SU-DHL-6 (cell line): ENCODE results near the gene DNAAF8.

Experiments
- H2AFZ ChIP-seq: fragments of 200-600 bp; sonication (generic); 2 replicates; pipeline ENCODE4 v1.6.1; 2014; ENCODE audit warnings: low read depth, mild to moderate bottlenecking, moderate library complexity, mixed read lengths, antibody characterized with exemption, low read length; ENCODE audit not compliant: severe bottlenecking
- H3F3A ChIP-seq: fragments of 200-600 bp; shearing (Covaris generic); 2 replicates; pipeline ENCODE4 v1.6.0; 2016; ENCODE audit warnings: antibody characterized with exemption, mild to moderate bottlenecking; ENCODE audit not compliant: insufficient read depth
- H3K27ac ChIP-seq: fragments of 200-600 bp; sonication (generic); 2 replicates; pipeline ENCODE4 v1.5.1; 2016; ENCODE audit warnings: low read depth, mild to moderate bottlenecking, low read length, moderate library complexity, mixed read lengths
- H3K27me3 ChIP-seq: fragments of 200-600 bp; sonication (generic), shearing (Covaris generic); 2 replicates; pipeline ENCODE4 v1.6.0; 2014; ENCODE audit warnings: mild to moderate bottlenecking, low read length
- H3K36me3 ChIP-seq: fragments of 200-600 bp; sonication (generic); 2 replicates; pipeline ENCODE4 v1.6.1; 2014; ENCODE audit warnings: mild to moderate bottlenecking, low read length, mixed read lengths
- H3K4me2 ChIP-seq: fragments of 300-600, 200-600 bp; shearing (Covaris generic), sonication (generic); 2 replicates; pipeline ENCODE4 v1.6.0; 2014; ENCODE audit warnings: low read length, low read depth, mild to moderate bottlenecking; ENCODE audit not compliant: poor library complexity, severe bottlenecking
- H3K4me3 ChIP-seq: fragments of 200-600 bp; sonication (generic); 2 replicates; pipeline ENCODE4 v1.5.1; 2014; ENCODE audit warnings: antibody characterized with exemption, low read length, mild to moderate bottlenecking, mixed read lengths; ENCODE audit not compliant: insufficient read depth, poor library complexity, severe bottlenecking
- H3K79me2 ChIP-seq: fragments of 200-600 bp; sonication (generic); 2 replicates; pipeline ENCODE4 v1.6.1; 2014; ENCODE audit warnings: mild to moderate bottlenecking, low read length, moderate library complexity; ENCODE audit not compliant: insufficient read depth
- H3K9ac ChIP-seq: fragments of 200-600 bp; sonication (generic); 2 replicates; pipeline ENCODE4 v1.7.0; 2014; ENCODE audit warnings: mild to moderate bottlenecking, low read length
- H3K9me2 ChIP-seq: fragments of 200-600 bp; sonication (generic); replicated peaks from 2 replicates; pipeline ENCODE4 v1.6.1; 2014; ENCODE audit warnings: low read length; ENCODE audit not compliant: insufficient read depth
- H3K9me3 ChIP-seq: fragments of 200-600 bp; sonication (generic); 2 replicates; pipeline ENCODE4 v1.6.1; 2014; ENCODE audit warnings: low read length, mixed read lengths; ENCODE audit not compliant: insufficient read depth
- H4K20me1 ChIP-seq: fragments of 200-600 bp; sonication (generic); 2 replicates; pipeline ENCODE4 v1.6.1; 2014; ENCODE audit warnings: low read depth, mild to moderate bottlenecking, antibody characterized with exemption, low read length, moderate library complexity, mixed read lengths
- EZH2phosphoT487 ChIP-seq: fragments of 200-600 bp; sonication (generic), shearing (Covaris generic); conservative IDR thresholded peaks from 2 replicates; pipeline ENCODE4 v1.6.1; 2018; ENCODE audit warnings: mild to moderate bottlenecking, antibody characterized with exemption, low read length, moderate library complexity, mixed read lengths
- TF ChIP-seq, protein P1 (sequence below): fragments of 200-600 bp; sonication (generic); IDR thresholded peaks from one replicate; pipeline ENCODE4 v1.5.1; 2017; ENCODE audit warnings: antibody characterized with exemption, mild to moderate bottlenecking, low read length, moderate library complexity; ENCODE audit not compliant: insufficient read depth, poor library complexity, severe bottlenecking

The DNAAF8 gene

DNA sequence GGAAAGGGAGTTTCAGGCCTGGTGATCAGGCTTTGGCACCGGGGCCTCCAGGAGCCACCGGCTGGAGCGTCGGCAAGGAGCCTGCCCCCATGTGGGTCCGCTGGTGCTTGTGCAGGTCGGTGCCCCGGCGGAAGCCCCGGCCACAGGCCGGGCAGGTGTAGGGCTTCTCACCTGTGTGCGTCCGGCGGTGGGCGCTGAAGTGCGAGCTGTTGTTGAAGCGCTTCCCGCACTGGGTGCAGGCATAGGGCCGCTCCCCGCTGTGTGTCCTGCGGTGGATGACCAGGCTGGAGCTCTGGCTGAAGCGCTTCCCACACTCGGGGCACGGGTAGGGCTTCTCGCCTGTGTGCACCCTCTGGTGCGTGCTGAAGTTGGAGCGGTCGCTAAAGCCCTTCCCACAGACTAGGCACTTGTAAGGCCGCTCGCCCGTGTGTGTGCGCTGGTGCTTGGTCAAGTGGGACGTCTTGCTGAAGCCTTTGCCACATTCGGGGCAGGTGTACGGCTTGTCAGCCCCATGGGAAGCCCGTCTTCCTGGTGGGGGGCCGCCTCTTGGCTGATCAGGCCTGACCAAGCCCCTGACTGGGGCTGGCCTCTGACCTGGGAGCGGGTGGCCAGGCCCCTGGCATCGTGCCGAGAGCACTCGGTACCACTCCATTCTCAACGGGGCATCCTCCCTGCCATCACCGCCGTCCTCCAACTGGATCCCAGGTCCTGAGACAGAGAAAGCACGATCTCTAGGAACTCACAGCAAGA, 18.2 kb downstream of the DNAAF8 start:
- H3K79me2 ChIP-seq: no peaks in the 10 kb centered on the region
- H3K36me3 ChIP-seq: 0 out of 2 replicates have a peak, but pooled peaks cover 5% of the 10 kb centered on the region
- H3K9me3 ChIP-seq: no peaks in the 10 kb centered on the region
- H3K4me3 ChIP-seq: no peak overlapping the region
- H3F3A ChIP-seq: no peaks in the 10 kb centered on the region
- H3K9ac ChIP-seq: no peak overlapping the region
- no peaks in the 10 kb centered on the region for H4K20me1 ChIP-seq
- no peaks in the 10 kb centered on the region for H3K27me3 ChIP-seq
- H3K4me2 ChIP-seq: no peak overlapping the region
- H2AFZ ChIP-seq: no peak overlapping the region
- no peak overlapping the region for H3K27ac ChIP-seq
- TF ChIP-seq, protein P1, sequence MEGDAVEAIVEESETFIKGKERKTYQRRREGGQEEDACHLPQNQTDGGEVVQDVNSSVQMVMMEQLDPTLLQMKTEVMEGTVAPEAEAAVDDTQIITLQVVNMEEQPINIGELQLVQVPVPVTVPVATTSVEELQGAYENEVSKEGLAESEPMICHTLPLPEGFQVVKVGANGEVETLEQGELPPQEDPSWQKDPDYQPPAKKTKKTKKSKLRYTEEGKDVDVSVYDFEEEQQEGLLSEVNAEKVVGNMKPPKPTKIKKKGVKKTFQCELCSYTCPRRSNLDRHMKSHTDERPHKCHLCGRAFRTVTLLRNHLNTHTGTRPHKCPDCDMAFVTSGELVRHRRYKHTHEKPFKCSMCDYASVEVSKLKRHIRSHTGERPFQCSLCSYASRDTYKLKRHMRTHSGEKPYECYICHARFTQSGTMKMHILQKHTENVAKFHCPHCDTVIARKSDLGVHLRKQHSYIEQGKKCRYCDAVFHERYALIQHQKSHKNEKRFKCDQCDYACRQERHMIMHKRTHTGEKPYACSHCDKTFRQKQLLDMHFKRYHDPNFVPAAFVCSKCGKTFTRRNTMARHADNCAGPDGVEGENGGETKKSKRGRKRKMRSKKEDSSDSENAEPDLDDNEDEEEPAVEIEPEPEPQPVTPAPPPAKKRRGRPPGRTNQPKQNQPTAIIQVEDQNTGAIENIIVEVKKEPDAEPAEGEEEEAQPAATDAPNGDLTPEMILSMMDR: no peak
- TF ChIP-seq EZH2phosphoT487: no peak
- no peaks in the 10 kb centered on the region for H3K9me2 ChIP-seq

DNA sequence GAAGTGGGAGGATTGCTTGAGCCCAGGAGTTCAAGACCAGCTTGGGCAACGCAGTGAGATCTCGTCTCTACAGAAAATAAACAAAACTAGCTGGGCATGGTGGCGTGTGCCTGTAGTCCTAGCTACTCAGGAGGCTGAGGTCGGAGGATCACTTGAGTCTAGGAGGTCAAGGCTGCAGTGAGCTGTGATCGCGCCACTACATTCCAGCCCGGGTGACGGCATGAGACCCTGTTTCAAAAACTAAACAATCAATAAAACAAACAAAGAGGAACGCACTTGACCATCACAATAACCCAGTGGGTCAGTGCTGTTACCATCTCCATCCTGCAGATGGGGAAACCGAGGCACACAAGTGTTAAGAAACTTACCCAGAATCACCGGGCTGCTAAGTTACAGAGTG, 18.9 kb downstream of the DNAAF8 start:
- no peak overlapping the region for H3K9ac ChIP-seq
- no peaks in the 10 kb centered on the region for H4K20me1 ChIP-seq
- no peaks in the 10 kb centered on the region for H3F3A ChIP-seq
- no peaks in the 10 kb centered on the region for H3K27me3 ChIP-seq
- TF ChIP-seq, protein P1: no peak
- no peak for TF ChIP-seq EZH2phosphoT487
- no peak overlapping the region for H3K27ac ChIP-seq
- H2AFZ ChIP-seq: no peak overlapping the region
- H3K79me2 ChIP-seq: no peaks in the 10 kb centered on the region
- 0 out of 2 replicates have a peak, but pooled peaks cover 5% of the 10 kb centered on the region for H3K36me3 ChIP-seq
- no peaks in the 10 kb centered on the region for H3K9me2 ChIP-seq
- H3K4me2 ChIP-seq: no peak overlapping the region
- H3K4me3 ChIP-seq: no peak overlapping the region
- no peaks in the 10 kb centered on the region for H3K9me3 ChIP-seq

DNA sequence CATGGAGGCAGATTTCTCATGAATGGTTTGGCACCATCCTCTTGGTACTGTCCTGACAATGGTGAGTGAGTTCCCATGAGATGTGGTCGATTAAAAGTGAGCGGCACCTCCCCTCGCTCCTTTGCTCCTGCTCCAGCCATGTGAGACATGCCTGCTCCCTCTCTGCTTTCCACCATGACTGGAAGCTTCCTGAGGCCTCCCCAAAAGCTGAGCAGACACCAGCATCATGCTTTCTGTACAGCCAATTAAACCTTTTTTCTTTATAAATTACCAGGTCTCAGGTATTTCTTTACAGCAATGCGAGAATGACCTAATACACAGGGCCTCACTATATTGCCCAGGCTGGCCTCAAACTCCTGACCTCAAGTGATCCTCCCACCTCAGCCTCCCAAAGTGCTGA, 20.5 kb downstream of the DNAAF8 start:
- no peaks in the 10 kb centered on the region for H3K9me3 ChIP-seq
- H3K4me3 ChIP-seq: no peak overlapping the region
- no peak overlapping the region for H3K9ac ChIP-seq
- no peaks in the 10 kb centered on the region for H3K9me2 ChIP-seq
- no peaks in the 10 kb centered on the region for H3K27me3 ChIP-seq
- TF ChIP-seq, protein P1: no peak
- no peak for TF ChIP-seq EZH2phosphoT487
- no peak overlapping the region for H2AFZ ChIP-seq
- 0 out of 2 replicates have a peak, but pooled peaks cover 5% of the 10 kb centered on the region for H3K36me3 ChIP-seq
- no peaks in the 10 kb centered on the region for H4K20me1 ChIP-seq
- H3F3A ChIP-seq: no peaks in the 10 kb centered on the region
- no peak overlapping the region for H3K27ac ChIP-seq
- H3K4me2 ChIP-seq: no peak overlapping the region
- no peaks in the 10 kb centered on the region for H3K79me2 ChIP-seq
